Mesenchymal stem cell (in vitro differentiated cells and primary cell): ENCODE data around the gene SLC34A1.

Experiments used
- DNase-seq: peaks from one replicate; pipeline ENCODE4 v3.0.0-alpha.2; 2013
- H2AFZ ChIP-seq: one replicate; pipeline ENCODE4 v1.6.1; 2013; ENCODE audit warnings: low read depth, mild to moderate bottlenecking, control low read depth, inconsistent platforms, low read length, moderate library complexity
- H2AK5ac ChIP-seq: 2 replicates; pipeline ENCODE4 v1.6.1; 2013; ENCODE audit warnings: low read length, moderate library complexity, mild to moderate bottlenecking, inconsistent platforms; ENCODE audit not compliant: severe bottlenecking
- H2BK120ac ChIP-seq: one replicate; pipeline ENCODE4 v1.6.1; 2013; ENCODE audit warnings: low read depth, mild to moderate bottlenecking, inconsistent platforms, low read length, moderate library complexity
- H2BK12ac ChIP-seq, 2 experiments: one replicate each; pipeline ENCODE4 v1.6.1; 2013; ENCODE audit warnings: inconsistent platforms in 2 of 2, low read length in 2 of 2, mild to moderate bottlenecking in 2 of 2, moderate library complexity in 2 of 2, control low read depth in 1 of 2
- H2BK15ac ChIP-seq: one replicate; pipeline ENCODE4 v1.6.1; 2013; ENCODE audit warnings: mild to moderate bottlenecking, low read depth, inconsistent platforms; ENCODE audit not compliant: poor library complexity, severe bottlenecking
- H2BK5ac ChIP-seq: 2 replicates; pipeline ENCODE4 v1.6.1; 2013; ENCODE audit warnings: low read depth, mild to moderate bottlenecking, low read length, control low read depth, inconsistent platforms; ENCODE audit not compliant: poor library complexity, severe bottlenecking
- H3K14ac ChIP-seq, 2 experiments: one replicate each; pipeline ENCODE4 v1.6.1; 2013; ENCODE audit warnings: inconsistent platforms in 2 of 2, low read length in 2 of 2, control low read depth in 1 of 2, mild to moderate bottlenecking in 1 of 2, moderate library complexity in 1 of 2
- H3K18ac ChIP-seq, 2 experiments: one replicate each; pipeline ENCODE4 v1.6.1; 2013; ENCODE audit warnings: inconsistent platforms in 2 of 2, low read length in 2 of 2, control low read depth in 1 of 2, low read depth in 1 of 2, mild to moderate bottlenecking in 1 of 2
- H3K23ac ChIP-seq, 2 experiments: one replicate each; pipeline ENCODE4 v1.6.1; 2013; ENCODE audit warnings: inconsistent platforms in 2 of 2, low read length in 2 of 2, mild to moderate bottlenecking in 2 of 2, moderate library complexity in 2 of 2, control low read depth in 1 of 2
- H3K27ac ChIP-seq: 2 replicates; pipeline ENCODE4 v1.5.1; 2013; ENCODE audit warnings: mild to moderate bottlenecking, moderate library complexity, low read length, control low read depth, inconsistent platforms; ENCODE audit not compliant: poor library complexity, severe bottlenecking
- H3K27me3 ChIP-seq, 2 experiments: 2 replicates each; pipeline versions ENCODE4 v1.6.1 to v1.7.0; 2013; ENCODE audit warnings: low read length in 2 of 2, mild to moderate bottlenecking in 2 of 2, moderate library complexity in 2 of 2, control low read depth in 1 of 2, inconsistent platforms in 1 of 2; ENCODE audit not compliant: control insufficient read depth in 1 of 2, insufficient read depth in 1 of 2
- H3K36me3 ChIP-seq, 2 experiments: 2 replicates each; pipeline versions ENCODE4 v1.6.1 to v1.7.0; 2013; ENCODE audit warnings: low read length in 2 of 2, control low read depth in 1 of 2, inconsistent platforms in 1 of 2, low read depth in 1 of 2, mild to moderate bottlenecking in 1 of 2; ENCODE audit not compliant: insufficient read depth in 2 of 2, control insufficient read depth in 1 of 2
- H3K4ac ChIP-seq, 2 experiments: one replicate each; pipeline ENCODE4 v1.6.1; 2013; ENCODE audit warnings: inconsistent platforms in 2 of 2, low read length in 2 of 2, mild to moderate bottlenecking in 2 of 2, moderate library complexity in 2 of 2, control low read depth in 1 of 2, low read depth in 1 of 2
- H3K4me1 ChIP-seq: 2 replicates; pipeline ENCODE4 v1.6.1; 2013; ENCODE audit warnings: low read depth, low read length, control low read depth; ENCODE audit not compliant: control insufficient read depth, insufficient read depth
- H3K4me2 ChIP-seq: 2 replicates; pipeline ENCODE4 v1.6.1; 2013; ENCODE audit warnings: low read length, mild to moderate bottlenecking, inconsistent platforms; ENCODE audit not compliant: poor library complexity, severe bottlenecking
- H3K4me3 ChIP-seq, 2 experiments: 2 replicates each; pipeline versions ENCODE4 v1.5.1 to v1.7.0; 2013; ENCODE audit warnings: low read length in 2 of 2, mild to moderate bottlenecking in 2 of 2, control low read depth in 1 of 2, low read depth in 1 of 2; ENCODE audit not compliant: insufficient read depth in 1 of 2
- H3K79me1 ChIP-seq: replicated peaks from 2 replicates; pipeline ENCODE4 v1.6.1; 2013; ENCODE audit warnings: mild to moderate bottlenecking, control low read depth, low read length, inconsistent platforms; ENCODE audit not compliant: poor library complexity, severe bottlenecking
- H3K9ac ChIP-seq: 2 replicates; pipeline ENCODE4 v1.7.0; 2013; ENCODE audit warnings: mild to moderate bottlenecking, low read length, moderate library complexity
- H3K9me3 ChIP-seq: 2 replicates; pipeline ENCODE4 v1.7.0; 2013; ENCODE audit warnings: mild to moderate bottlenecking, low read length; ENCODE audit not compliant: control insufficient read depth
- H4K8ac ChIP-seq: one replicate; pipeline ENCODE4 v1.6.1; 2013; ENCODE audit warnings: inconsistent platforms, mild to moderate bottlenecking, low read length, moderate library complexity
- H4K91ac ChIP-seq: one replicate; pipeline ENCODE4 v1.6.1; 2013; ENCODE audit warnings: mild to moderate bottlenecking, low read length, inconsistent platforms
- WGBS: methylation state at CpG from one replicate; pipeline ENCODE4 v1.1.7; 2013; ENCODE audit warnings: mixed read lengths; 5-methylcytosine and 5-hydroxymethylcytosine counted together

Gene SLC34A1

GRCh38 chr5:177405312-177405711 lies 21.1 kb downstream of the SLC34A1 start:
- Histone ChIP-seq H3K9ac (no peak overlapping the region), H3K27me3 (peaks cover 0 to 79% of the 10 kb centered on the region in 2 experiments), H3K79me1 (no peaks in the 10 kb centered on the region), H3K4me2 (no peak overlapping the region), H2AFZ (no peak overlapping the region), H3K9me3 (no peaks in the 10 kb centered on the region), H2BK5ac (no peak overlapping the region), H3K4me3 (no peak overlapping the region), H2BK12ac (no peak overlapping the region), H4K8ac (no peak overlapping the region), H3K18ac (no peak overlapping the region), H3K4ac (no peak overlapping the region), H3K14ac (no peak overlapping the region), H3K4me1 (peaks cover 27% of the 10 kb centered on the region), H3K36me3 (peaks cover 0 to 3% of the 10 kb centered on the region in 2 experiments), H3K23ac (no peak overlapping the region), H4K91ac (peak overlapping the region; percentile 66), H2BK15ac (peak overlapping the region; percentile 0), H2BK120ac (no peak overlapping the region), H3K27ac (no peak overlapping the region), H2AK5ac (no peak overlapping the region)
- WGBS, result 100% methylated on average over 1 of the region's 2 CpGs
- no peak for DNase-seq

GRCh38 chr5:177405805-177406204 lies 21.6 kb downstream of the SLC34A1 start:
- Histone ChIP-seq H3K36me3 (peaks cover 0 to 3% of the 10 kb centered on the region in 2 experiments), H3K4me2 (no peak overlapping the region), H3K18ac (no peak overlapping the region), H3K14ac (no peak overlapping the region), H3K4ac (no peak overlapping the region), H3K79me1 (no peaks in the 10 kb centered on the region), H2BK5ac (no peak overlapping the region), H2BK15ac (no peak overlapping the region), H2BK120ac (no peak overlapping the region), H3K4me3 (no peak overlapping the region), H4K8ac (no peak overlapping the region), H3K9ac (no peak overlapping the region), H3K27ac (no peak overlapping the region), H2AFZ (no peak overlapping the region), H3K23ac (no peak overlapping the region), H3K9me3 (no peaks in the 10 kb centered on the region), H4K91ac (no peak overlapping the region), H3K27me3 (peaks cover 0 to 76% of the 10 kb centered on the region in 2 experiments), H3K4me1 (peaks cover 26% of the 10 kb centered on the region), H2BK12ac (no peak overlapping the region), H2AK5ac (peak overlapping the region; percentile 17)
- 96% methylated on average over 5 of the region's 5 CpGs for WGBS
- no peak for DNase-seq

GRCh38 chr5:177409043-177409801 lies 25.0 kb downstream of the SLC34A1 start, which contains the start of gene F12:
F12 (minus strand) TSS chr5:177409564; CDS start chr5:177409527, 37 bp downstream.
- Histone ChIP-seq H2BK5ac (no peak within 1 kb of the TSS), H4K91ac (no peak within 1 kb of the TSS), H2BK120ac (no peak within 1 kb of the TSS), H3K27me3 (peaks cover 0 to 64% of the 10 kb centered on the region in 2 experiments), H3K14ac (no peak within 1 kb of the TSS), H2AFZ (no peak within 1 kb of the TSS), H3K36me3 (no peaks in the 10 kb centered on the region), H2BK15ac (no peak within 1 kb of the TSS), H2BK12ac (no peak within 1 kb of the TSS), H3K18ac (no peak within 1 kb of the TSS), H3K27ac (no peak within 1 kb of the TSS), H3K9me3 (no peaks in the 10 kb centered on the region), H3K4me1 (peaks cover 7% of the 10 kb centered on the region), H4K8ac (no peak within 1 kb of the TSS), H2AK5ac (no peak within 1 kb of the TSS), H3K4me2 (no peak within 1 kb of the TSS), H3K23ac (no peak within 1 kb of the TSS), H3K4me3 (no peak within 1 kb of the TSS), H3K9ac (no peak within 1 kb of the TSS), H3K4ac (no peak within 1 kb of the TSS), H3K79me1 (no peaks in the 10 kb centered on the region)
- 92% methylated on average over 9 of the region's 9 CpGs for WGBS
- DNase-seq, result no peak

DNA sequence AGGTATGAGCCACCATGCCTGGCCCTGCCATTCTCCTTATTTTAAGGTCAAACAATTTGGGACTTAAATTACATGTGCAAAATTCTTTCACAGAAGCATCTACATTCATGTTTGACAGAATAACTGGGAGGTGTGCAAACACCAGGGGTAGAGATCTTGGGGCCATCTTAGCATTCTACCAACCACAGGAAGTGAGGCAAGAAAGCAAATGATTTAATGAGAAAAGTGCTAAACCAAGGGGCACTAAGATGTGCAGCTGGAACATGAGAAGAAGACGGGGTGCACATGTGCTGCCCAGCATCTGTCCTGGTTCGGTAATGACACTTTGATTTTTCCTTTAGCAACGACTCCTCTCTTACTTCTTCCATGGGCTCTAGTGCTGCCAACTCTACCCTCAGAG lies 26.3 kb downstream of the SLC34A1 start:
- Histone ChIP-seq H3K79me1 (no peaks in the 10 kb centered on the region), H3K4me1 (no peaks in the 10 kb centered on the region), H3K9me3 (no peaks in the 10 kb centered on the region), H3K27me3 (peaks cover 0 to 57% of the 10 kb centered on the region in 2 experiments), H2BK5ac (no peak overlapping the region), H2AFZ (no peak overlapping the region), H3K4me3 (no peak overlapping the region), H2BK120ac (no peak overlapping the region), H3K23ac (no peak overlapping the region), H3K4ac (no peak overlapping the region), H3K36me3 (no peaks in the 10 kb centered on the region), H2BK12ac (no peak overlapping the region), H2AK5ac (no peak overlapping the region), H3K4me2 (no peak overlapping the region), H4K91ac (no peak overlapping the region), H3K18ac (no peak overlapping the region), H4K8ac (no peak overlapping the region), H2BK15ac (no peak overlapping the region), H3K9ac (no peak overlapping the region), H3K27ac (no peak overlapping the region), H3K14ac (no peak overlapping the region)
- no peak for DNase-seq
- WGBS, result 77% methylated on average over 3 of the region's 3 CpGs
